OCI-LY7 (cell line): ENCODE data around the gene KNG1. TPM values are rescaled to one million over a fixed set of nuclear protein-coding genes. Genes with fewer than 3 reads are reported as not detected.

Experiments
- BruUV-seq: library from RNA; stranded (reverse); fragments of 400-500 nt; replicated peaks from 2 replicates; lab custom pipeline; 2021; lab: Mats Ljungman, UMichigan
- CTCF ChIA-PET: fragments of 300-600 bp; sonication (Branson Sonifier 250); formaldehyde crosslinking; loops from one replicate; lab custom pipeline; 2022; ENCODE audit warnings: antibody characterized with exemption; ENCODE audit not compliant: unreplicated experiment; lab: Charles Lee
- POLR2A ChIA-PET: fragments of 300-600 bp; sonication (Branson Sonifier 250); formaldehyde crosslinking; loops from one replicate; lab custom pipeline; 2022; ENCODE audit warnings: antibody characterized with exemption; lab: Charles Lee
- DNase-seq: peaks from one replicate; pipeline ENCODE4 v3.0.0-alpha.2; 2015; ENCODE audit warnings: low spot score
- H2AFZ ChIP-seq: fragments of 200-600 bp; sonication (generic), shearing (Covaris generic); 2 replicates; pipeline ENCODE4 v1.6.1; 2014; ENCODE audit warnings: mild to moderate bottlenecking, antibody characterized with exemption, low read length, moderate library complexity
- H3K27ac ChIP-seq: fragments of 200-600 bp; sonication (generic); 2 replicates; pipeline ENCODE4 v1.5.1; 2014; ENCODE audit warnings: mixed run types, low read depth, mild to moderate bottlenecking, moderate library complexity, low read length, inconsistent platforms; ENCODE audit not compliant: poor library complexity, severe bottlenecking
- H3K36me3 ChIP-seq: fragments of 200-600 bp; sonication (generic); 2 replicates; pipeline ENCODE4 v1.6.1; 2014; ENCODE audit warnings: mild to moderate bottlenecking, antibody characterized with exemption, low read length, moderate library complexity, mixed read lengths; ENCODE audit not compliant: insufficient read depth
- H3K4me1 ChIP-seq: fragments of 200-600 bp; sonication (generic); 2 replicates; pipeline ENCODE4 v1.5.1; 2014; ENCODE audit warnings: mild to moderate bottlenecking, low read length; ENCODE audit not compliant: insufficient read depth, poor library complexity, severe bottlenecking
- H3K4me2 ChIP-seq: fragments of 200-600 bp; sonication (generic); 2 replicates; pipeline ENCODE4 v1.6.1; 2014; ENCODE audit warnings: mild to moderate bottlenecking, low read length
- H3K4me3 ChIP-seq: fragments of 200-600 bp; sonication (generic); 2 replicates; pipeline ENCODE4 v1.5.1; 2014; ENCODE audit warnings: mild to moderate bottlenecking, low read depth, low read length; ENCODE audit not compliant: poor library complexity, severe bottlenecking
- H3K79me2 ChIP-seq: fragments of 200-600 bp; sonication (generic); 2 replicates; pipeline ENCODE4 v1.6.1; 2016; ENCODE audit warnings: low read depth, mild to moderate bottlenecking, low read length, moderate library complexity, mixed read lengths; ENCODE audit not compliant: insufficient read depth
- H3K9me2 ChIP-seq: fragments of 200-600 bp; sonication (generic); 2 replicates; pipeline ENCODE4 v1.6.1; 2016; ENCODE audit warnings: mild to moderate bottlenecking, low read length, mixed read lengths; ENCODE audit not compliant: insufficient read depth
- H3K9me3 ChIP-seq: fragments of 200-600 bp; sonication (generic); 2 replicates; pipeline ENCODE4 v1.6.1; 2014; ENCODE audit warnings: mild to moderate bottlenecking, mixed run types, low read length, mixed read lengths
- H4K20me1 ChIP-seq: fragments of 200-600 bp; sonication (generic); 2 replicates; pipeline ENCODE4 v1.6.1; 2014; ENCODE audit warnings: mild to moderate bottlenecking, antibody characterized with exemption, low read length, moderate library complexity, mixed read lengths; ENCODE audit not compliant: insufficient read depth
- EZH2phosphoT487 ChIP-seq: fragments of 200-600 bp; sonication (generic); IDR thresholded peaks from 2 replicates; pipeline ENCODE4 v1.6.1; 2018; ENCODE audit warnings: low read depth, borderline replicate concordance, mild to moderate bottlenecking, mixed run types, antibody characterized with exemption, low read length, moderate library complexity, mixed read lengths
- intact Hi-C: fragments of 100-400 bp; cut with micrococcal nuclease; formaldehyde crosslinking; loops from one replicate; pipeline ENCODE4 v1.10.0; 2022; ENCODE audit not compliant: unreplicated experiment
- total RNA-seq, 2 experiments: library from RNA; depleted of rRNA in 1 of 2; stranded (reverse); fragments of >200 nt in 1 of 2; shearing (Covaris generic) in 1 of 2; gene quantifications; 2 replicates each; pipeline ENCODE4 v1.2.3, GENCODE V29; 2014 to 2022
- TF ChIP-seq, protein P1 (sequence below): fragments of 200-600 bp; sonication (generic); conservative IDR thresholded peaks from 2 replicates; pipeline ENCODE4 v1.5.1; 2014; ENCODE audit warnings: mild to moderate bottlenecking, antibody characterized with exemption, low read length, moderate library complexity, mixed read lengths

KNG1 gene
- total RNA-seq, 2 experiments from 2014 or later, result not detected

DNA sequence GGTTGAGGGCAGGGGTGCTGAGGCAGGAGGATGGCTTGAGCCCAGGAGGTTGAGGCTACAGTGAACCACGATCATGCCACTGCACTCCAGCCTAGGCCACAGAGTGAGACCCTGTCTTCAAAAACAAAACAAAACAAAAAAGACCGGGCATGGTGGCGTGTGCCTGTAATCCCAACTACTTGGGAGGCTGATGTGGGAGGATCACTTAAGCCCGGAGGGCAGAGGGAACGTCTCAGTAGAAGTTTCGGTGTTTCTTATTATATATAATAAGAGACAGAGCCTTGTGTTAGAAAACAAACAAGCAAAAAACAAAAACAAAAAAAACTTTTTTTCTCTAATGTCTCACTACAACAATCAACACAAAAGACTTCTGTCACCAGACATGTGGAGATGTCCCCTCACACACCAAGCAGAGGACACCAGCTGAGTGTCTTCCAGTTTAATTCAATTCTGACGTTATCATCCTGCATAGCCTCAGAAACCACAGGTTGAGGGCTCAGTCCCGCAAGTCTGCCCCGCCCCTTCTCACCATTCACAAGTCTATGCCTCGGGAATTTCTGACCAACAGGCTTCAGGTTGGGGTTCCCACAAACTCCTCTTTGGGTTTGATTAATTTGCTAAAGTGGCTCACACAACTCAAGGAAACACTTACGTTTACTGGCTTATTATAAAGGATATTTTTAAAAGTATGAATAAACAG is 42.2 kb downstream of the KNG1 start:
- intact Hi-C loops, result loop anchor here (5.0 kb wide), 1 partner anchor 142 kb away; no protein-coding TSS in a partner anchor
- H4K20me1 ChIP-seq, result no peaks in the 10 kb centered on the region
- H3K27ac ChIP-seq, result no peak overlapping the region
- no peaks in the 10 kb centered on the region for H3K9me2 ChIP-seq
- no TSS peak for BruUV-seq
- H3K4me2 ChIP-seq, result no peak overlapping the region
- TF ChIP-seq EZH2phosphoT487, result no peak
- TF ChIP-seq, protein P1, sequence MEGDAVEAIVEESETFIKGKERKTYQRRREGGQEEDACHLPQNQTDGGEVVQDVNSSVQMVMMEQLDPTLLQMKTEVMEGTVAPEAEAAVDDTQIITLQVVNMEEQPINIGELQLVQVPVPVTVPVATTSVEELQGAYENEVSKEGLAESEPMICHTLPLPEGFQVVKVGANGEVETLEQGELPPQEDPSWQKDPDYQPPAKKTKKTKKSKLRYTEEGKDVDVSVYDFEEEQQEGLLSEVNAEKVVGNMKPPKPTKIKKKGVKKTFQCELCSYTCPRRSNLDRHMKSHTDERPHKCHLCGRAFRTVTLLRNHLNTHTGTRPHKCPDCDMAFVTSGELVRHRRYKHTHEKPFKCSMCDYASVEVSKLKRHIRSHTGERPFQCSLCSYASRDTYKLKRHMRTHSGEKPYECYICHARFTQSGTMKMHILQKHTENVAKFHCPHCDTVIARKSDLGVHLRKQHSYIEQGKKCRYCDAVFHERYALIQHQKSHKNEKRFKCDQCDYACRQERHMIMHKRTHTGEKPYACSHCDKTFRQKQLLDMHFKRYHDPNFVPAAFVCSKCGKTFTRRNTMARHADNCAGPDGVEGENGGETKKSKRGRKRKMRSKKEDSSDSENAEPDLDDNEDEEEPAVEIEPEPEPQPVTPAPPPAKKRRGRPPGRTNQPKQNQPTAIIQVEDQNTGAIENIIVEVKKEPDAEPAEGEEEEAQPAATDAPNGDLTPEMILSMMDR, result no peak
- no peaks in the 10 kb centered on the region for H3K36me3 ChIP-seq
- no peak overlapping the region for H3K4me3 ChIP-seq
- ChIA-PET POLR2A (interaction anchor here (0.5 to 0.7 kb wide), 3 partner anchors 36 to 763 kb away, joined by 3 to 4 read pairs (median 4); no protein-coding TSS in a partner anchor), CTCF (no interaction called here)
- H3K4me1 ChIP-seq, result no peaks in the 10 kb centered on the region
- no peak for DNase-seq
- no peaks in the 10 kb centered on the region for H3K79me2 ChIP-seq
- H2AFZ ChIP-seq, result no peak overlapping the region
- no peaks in the 10 kb centered on the region for H3K9me3 ChIP-seq

DNA sequence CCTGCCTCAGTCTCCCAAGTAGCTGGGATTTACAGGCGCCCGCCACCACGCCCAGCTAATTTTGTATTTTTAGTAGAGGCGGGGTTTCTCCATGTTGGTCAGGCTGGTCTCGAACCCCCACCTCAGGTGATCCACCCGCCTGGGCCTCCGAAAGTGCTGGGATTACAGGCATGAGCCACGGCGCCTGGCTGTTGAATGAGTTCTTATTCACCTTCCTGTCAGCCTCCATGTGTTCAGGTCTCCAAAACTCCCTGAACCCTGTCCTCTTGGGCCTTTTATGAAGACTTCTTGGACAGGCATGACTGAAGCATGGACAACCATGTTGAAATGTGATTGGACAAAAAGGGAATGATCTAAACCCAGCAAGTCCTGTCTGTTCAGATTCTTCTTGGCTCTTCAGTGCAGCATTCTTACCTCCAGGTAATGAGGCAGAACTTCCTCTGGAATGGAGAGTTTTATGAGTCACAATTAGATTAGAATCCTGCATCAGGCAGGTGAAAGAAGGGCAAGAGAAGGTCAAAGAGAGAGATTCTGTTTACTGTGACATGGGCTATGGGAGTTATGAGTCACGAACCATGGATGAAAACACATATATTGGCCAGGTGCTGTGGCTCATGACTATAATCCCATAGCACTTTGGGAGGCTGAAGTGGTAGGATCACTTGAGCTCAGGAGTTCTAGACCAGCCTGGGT is 43.1 kb downstream of the KNG1 start:
- TF ChIP-seq, protein P1, result no peak

More for the DNA sequence above, 43.1 kb downstream of the KNG1 start:
- H3K27ac ChIP-seq, result no peak overlapping the region
- H3K4me1 ChIP-seq, result no peaks in the 10 kb centered on the region
- no peaks in the 10 kb centered on the region for H3K9me3 ChIP-seq
- no peaks in the 10 kb centered on the region for H3K9me2 ChIP-seq
- BruUV-seq, result no TSS peak
- no peaks in the 10 kb centered on the region for H4K20me1 ChIP-seq
- ChIA-PET CTCF (no interaction called here), POLR2A (interaction anchor here (0.7 kb wide), 1 partner anchor 129 kb away, joined by 3 read pairs; no protein-coding TSS in a partner anchor)
- intact Hi-C loops, result no loop called here
- H3K36me3 ChIP-seq, result no peaks in the 10 kb centered on the region
- no peak overlapping the region for H2AFZ ChIP-seq
- DNase-seq, result no peak
- H3K4me3 ChIP-seq, result no peak overlapping the region
- no peaks in the 10 kb centered on the region for H3K79me2 ChIP-seq
- no peak overlapping the region for H3K4me2 ChIP-seq
